GM18505 (cell line): ENCODE measurements around the gene POGLUT2.
"Not testable (repeated sequence)": the region's sequence is repeated elsewhere in the genome, so short reads cannot be mapped to it uniquely, and the experiment has no call there.

ENCODE experiments used
- ATAC-seq: cut with Tn5 transposase; IDR thresholded peaks from one replicate; pipeline ENCODE4 v1.9.1; 2021; ENCODE audit not compliant: unreplicated experiment
- POLR2A ChIP-seq: IDR thresholded peaks from 4 replicates; pipeline ENCODE4 v1.6.1; 2011; ENCODE audit warnings: borderline replicate concordance; ENCODE audit not compliant: insufficient read depth, insufficient read length; ENCODE audit errors: extremely low read depth

Gene POGLUT2

DNA sequence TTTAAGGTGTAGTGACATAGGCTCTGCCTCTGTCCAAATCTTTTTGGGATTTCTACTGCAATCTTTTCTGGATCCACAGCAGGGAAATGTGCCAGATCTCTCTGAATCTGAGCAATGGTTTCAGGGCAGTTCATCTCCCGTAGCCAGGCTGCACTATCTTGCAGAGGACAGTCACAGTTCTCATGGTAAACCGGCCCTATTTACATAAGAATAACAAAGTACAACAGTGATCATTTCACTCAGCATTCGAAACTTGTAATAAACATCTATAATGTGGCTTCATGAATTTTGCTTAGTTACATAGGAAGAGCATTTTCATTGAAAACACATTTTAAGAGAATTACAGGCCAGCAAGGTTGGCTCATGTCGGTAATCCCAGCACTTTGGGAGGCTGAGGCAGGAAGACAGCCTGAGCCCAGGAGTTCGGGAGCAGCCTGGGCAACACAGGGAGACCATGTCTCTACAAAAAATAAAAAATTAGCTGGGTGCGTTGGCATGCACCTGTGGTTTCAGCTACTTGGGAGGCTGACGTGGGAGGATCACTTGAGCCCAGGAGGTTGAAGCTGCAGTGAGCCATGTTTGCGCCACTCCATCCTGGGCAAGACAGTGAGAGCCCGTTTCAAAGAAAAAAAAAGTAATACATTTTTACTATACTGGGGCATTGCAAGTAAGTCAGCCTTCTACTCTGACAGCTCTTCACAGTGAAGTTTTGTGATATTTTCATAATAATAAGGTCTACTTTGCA, 5.0 kb downstream of the POGLUT2 start:
- ATAC-seq: no peak
- no peak for TF ChIP-seq POLR2A

DNA sequence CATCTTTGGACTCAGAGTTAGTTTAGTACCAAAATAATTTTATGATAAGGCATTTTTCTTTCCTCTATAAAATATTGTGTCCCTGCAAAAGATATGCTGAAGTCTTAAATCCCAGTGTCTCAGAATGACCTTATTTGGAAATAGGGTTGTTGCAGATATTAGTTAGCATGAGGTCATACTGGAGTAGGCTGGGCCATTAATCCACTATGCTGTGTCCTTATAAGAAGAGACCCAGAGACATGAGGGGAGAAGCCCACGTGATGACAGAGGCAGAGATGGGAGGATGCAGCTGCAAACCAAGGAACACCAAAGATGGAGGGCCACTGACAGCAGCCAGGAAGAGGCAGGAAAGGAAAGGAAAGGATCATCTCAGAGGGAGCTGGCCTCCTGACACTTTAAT, 6.4 kb downstream of the POGLUT2 start:
- no peak for ATAC-seq
- no peak for TF ChIP-seq POLR2A

DNA sequence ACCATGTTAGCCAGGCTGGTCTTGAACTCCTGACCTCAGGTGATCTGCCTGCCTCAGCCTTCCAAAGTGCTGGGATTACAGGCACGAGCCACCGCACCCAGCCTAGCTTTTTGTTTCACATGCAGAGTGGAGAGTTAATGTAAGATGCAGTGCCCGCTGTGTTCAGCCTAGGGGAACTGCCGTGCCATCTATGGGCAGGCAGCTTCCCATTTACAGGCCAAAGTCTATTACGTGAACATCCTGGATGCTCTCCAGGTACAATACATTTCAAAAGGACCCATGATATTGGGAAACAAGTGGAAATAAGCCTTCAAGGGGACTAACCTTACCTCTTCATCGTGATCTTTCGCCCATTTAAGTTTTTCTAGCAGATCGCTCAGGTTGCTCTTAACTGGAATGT, 10.1 kb downstream of the POGLUT2 start:
- no peak for TF ChIP-seq POLR2A
- no peak for ATAC-seq

DNA sequence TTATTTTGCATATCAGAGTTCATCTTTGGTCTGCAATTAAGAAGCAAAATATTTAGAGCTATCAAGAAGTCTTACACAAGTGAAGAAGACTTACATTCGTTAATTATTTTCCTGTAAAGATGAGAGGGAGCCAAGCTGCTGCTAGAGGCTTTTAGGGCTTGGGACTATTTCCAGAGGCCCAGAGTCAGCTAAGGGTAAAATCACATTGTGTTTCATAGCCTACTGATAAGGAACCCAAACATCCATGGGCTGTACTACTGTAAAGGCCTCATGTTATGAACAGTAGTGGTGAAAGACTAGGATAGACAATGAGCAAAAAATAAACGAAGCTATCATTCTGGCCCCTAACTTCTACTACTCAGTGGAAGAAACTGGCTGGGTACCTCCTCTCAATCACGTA, 14.3 kb downstream of the POGLUT2 start:
- no peak for TF ChIP-seq POLR2A
- no peak for ATAC-seq

DNA sequence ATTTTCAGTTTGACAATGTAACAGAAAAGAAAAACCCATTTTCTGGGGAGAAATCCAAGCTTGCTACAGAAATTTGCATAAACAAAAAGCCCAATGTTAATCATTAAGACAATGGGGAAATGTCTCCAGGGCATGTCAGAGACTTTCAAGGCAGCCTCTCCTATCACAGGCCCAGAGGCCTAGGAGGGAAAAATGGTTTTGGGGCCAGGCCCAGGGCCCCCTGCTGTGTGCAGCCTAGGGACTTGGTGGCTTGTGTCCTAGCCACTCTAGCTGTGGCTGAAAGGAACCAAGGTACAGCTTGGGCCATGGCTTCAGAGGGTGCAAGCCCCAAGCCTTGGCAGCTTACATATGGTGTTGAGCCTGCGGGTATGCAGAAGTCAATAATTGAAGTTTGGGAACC, 17.2 kb downstream of the POGLUT2 start:
- no peak for ATAC-seq
- TF ChIP-seq POLR2A: no peak

DNA sequence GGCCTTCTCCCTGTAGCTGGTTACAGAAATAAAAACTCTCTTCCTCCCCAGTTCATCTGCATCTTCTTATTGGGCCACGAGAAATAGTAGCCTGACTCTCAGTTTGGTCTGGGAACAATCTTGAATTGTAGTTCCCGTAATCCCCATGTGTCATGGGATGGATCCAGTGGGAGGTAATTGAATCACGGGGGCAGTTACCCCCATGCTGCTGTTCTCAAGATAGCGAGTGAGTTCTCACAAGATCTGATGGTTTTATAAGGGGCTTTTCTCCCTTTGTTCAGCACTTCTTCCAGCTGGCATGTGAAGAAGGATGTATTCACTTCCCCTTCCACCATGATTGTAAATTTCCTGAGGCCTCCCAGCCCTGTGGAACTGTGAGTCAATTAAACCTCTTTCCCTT, 18.1 kb downstream of the POGLUT2 start:
- ATAC-seq: not testable (repeated sequence)

DNA sequence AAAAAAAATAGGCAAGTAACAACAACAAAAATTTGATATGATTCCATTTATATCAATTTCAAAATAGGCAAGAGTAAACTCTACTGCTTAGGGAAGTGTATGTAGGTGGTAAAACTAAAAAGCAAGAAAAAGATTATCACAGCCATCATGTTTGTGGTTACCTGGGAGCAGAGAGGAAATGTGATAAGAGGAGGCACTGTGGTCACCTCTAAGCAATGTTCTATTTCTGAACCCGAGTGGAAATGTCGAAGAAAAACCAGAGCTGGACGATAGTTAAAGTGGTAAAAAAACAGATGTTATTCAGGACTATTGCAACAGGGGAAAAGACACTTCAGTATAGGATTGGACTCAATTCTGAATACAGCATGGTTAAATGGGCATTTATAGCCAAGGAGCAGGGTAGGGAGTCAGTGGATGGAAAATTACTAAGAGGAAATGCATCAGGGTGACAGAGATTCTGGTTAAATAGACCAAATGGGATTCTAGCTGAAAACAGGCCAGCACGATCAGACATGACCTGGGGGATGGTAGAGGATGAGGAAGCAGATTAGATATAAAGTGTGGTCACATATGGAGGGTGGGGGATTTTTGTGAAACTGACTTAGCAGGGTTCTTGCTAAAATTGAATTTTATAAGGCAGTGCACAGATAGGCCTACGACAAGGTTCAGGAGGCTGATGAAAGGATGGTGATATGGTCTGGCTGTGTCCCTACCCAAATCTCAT, 19.2 kb downstream of the POGLUT2 start:
- ATAC-seq: no peak
- TF ChIP-seq POLR2A: no peak

DNA sequence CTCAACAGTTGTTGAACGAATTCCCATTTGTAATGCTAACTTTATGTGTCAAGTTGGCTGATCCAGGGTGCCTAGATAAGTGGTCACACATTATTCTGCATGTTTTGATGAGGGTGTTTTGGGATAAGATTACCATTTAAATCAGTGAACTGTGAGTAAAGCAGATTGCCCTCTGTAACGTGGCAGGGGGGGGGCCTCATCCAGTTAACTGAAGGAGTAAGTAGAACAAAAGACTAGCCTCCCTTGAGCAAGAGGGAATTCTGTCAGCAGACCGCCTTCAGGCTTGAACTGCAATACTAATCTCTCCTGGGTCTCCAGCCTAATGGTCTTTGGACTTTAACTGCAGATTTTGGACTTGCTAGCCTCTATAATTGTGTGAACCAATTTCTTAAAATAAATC, 21.0 kb downstream of the POGLUT2 start:
- no peak for ATAC-seq
- no peak for TF ChIP-seq POLR2A

DNA sequence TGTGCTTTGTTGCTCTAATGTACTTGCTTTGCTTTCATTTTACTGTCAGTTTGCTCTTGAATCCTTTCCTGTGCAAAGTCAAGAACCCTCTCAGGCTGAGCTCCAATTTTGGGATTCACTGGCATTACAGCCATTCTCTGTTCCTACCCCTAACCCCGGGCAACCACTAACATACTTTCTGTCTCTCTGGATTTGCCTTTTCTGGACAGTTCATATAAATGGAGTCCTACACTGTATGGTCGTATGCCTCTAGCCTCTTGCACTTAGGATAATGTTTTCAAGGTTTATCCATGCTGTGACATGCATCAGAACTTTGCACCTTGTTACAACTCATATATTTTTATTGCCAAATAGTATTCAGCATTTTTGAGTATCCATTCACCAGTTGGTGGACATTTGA, 22.5 kb downstream of the POGLUT2 start:
- no peak for TF ChIP-seq POLR2A
- no peak for ATAC-seq

DNA sequence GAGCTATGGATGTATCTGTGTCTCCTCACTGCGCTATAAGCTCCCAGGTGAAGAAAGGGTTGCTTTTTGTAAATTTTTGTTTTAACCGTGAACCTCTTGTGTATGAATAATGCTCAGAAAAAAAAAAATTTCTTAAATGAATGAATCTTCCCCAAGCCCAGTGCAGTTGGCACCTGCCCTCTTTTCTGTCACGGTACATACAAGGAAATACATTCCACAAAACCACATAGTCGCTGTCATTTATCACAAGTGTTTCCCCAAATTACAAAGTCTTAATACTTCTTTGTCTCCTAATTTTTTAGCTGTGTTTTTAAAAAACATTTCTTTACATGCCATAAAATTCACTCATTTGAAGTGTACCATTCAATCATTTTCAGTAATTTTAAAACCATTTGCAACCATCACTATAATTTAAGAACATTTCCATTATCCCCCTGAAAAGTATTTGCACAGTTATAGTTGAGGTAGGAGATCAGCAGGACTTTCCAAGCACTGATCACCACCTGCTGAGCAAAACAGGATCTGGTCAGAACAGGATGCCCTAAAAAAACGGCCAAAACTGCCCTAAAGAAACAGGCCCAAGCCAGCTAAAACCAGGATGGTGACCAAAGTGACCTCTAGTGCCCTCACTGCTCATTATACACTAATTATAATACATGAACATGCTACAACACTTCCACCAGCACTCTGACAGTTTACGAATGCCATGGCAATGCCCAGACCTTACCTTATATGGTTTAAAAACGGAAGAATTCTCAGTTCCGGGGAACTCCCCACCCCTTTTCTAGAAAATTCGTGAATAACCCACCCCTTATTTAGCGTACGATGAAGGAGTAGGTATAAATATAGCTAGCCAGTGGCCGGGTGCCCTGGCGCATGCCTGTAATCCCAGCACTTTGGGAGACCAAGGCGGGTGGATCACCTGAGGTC, 23.9 kb downstream of the POGLUT2 start:
- no peak for ATAC-seq
- no peak for TF ChIP-seq POLR2A

DNA sequence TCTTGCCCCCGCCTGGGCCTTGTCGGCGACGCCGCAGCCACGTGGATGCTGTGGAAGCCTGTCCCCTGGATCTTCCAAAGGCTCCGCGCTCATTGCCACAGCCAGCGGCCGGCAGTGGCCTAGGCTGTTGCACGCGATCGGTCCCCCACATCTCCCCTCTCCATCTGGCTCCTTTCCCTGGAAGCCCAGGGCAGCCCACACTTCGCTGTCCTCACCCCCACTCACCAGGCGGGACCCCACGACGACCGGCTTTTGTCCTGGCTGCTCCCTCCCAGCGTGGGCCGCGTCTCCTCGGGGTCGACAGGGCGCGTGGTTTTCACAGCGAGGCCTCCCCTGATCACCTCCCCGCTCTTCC, 24.6 kb downstream of the POGLUT2 start:
- ATAC-seq: no peak
- TF ChIP-seq POLR2A: no peak

DNA sequence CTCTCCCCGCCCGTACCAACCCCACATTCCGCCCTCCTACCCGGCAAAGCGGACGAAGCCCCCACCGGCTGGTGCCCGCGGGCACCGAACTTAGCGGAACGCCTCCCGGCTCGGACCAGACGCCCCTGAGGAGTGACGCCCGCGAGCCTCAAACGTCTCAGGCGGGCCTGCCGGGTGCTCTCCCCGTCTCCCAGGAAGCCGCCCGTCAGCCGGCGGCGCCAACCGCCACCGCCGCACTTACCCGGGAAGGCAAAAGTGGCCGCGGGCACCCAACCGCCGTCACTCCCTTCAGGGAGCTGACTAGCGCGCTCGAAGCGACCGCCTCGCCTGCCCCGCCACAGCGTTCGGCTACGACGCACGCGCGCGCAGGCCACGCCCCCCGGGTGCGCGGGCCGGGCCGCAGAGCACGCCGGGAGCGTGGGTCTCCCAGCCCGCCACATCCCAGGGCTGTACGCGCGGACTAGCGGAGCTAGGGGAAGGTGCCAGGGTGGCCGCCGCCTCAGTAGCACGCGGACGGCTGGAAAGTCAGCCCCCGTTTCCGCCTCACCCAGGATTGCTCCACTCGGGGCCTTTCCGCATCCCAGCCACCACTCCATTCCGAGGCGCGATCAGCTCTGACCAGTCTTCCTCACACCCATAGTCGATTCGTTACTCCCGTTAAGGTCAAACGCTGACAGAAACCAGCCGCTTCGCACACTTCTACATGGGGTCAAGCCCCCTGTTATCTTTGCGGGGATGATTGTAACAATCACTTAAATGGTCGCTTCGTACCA, 25.1 kb downstream of the POGLUT2 start, which contains the start of gene TEX30:
TEX30 (minus strand) TSS at position 346 of the 773 bp plus-strand sequence. CDS start 3,760 bp downstream, outside the sequence.
- ATAC-seq: peak; percentile 94
- peak; percentile 98 for TF ChIP-seq POLR2A

DNA sequence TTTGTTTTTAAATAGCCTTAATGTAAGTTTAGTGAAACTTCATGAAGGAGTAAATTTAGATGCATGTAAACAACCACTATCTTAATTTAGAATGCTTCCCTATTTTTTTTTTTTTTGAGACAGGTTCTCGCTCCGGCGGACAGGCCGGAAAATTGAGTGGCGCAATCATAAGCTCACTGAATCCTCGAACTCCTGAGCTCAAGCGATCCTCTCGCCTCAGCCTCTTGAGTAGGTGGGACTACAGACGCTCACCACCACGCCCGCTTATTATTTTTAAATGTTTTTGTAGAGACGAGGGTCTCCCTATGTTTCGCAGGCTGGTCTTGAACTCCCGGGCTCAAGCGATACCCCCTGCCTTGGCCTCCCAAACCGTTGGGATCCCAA, 26.7 kb downstream of the POGLUT2 start:
- ATAC-seq: no peak
- no peak for TF ChIP-seq POLR2A

DNA sequence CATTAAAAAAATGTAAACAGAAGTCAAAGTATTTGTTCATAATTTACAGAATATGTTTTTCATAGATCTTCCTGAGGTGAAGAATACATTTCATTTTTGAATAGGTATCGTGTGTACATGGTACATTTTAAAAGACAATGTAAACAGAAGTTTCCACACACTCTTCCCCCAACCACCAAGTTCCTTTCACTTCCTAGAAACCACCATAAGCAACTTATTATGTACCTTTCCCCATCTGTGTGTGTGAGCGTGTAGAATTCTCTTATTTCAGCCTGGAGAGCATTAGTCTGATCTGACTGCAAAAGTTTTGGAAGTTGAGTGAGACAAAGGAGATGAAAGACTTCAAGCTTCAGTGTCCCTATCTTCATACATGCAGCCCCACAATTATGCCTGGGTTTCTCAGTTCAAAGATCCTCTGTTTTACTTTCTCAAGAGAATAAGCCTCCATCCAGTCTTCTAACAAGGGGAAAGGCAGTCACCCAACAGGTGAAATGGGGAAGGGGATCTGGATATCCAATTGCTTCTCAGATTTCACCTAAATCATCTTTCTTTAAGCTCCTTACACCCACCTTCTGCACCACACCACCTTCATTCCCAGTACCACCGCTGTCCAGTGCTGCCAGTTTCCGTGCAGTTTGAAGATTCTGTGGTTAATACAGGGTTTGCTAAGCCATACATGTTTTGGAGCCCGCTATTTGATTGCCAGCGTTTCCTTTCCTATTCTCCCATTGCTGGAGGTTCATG, 27.3 kb downstream of the POGLUT2 start:
- no peak for TF ChIP-seq POLR2A

More for the DNA sequence above, 27.3 kb downstream of the POGLUT2 start:
- ATAC-seq: no peak
